ENCODE data around the gene POLD3. TPM values are rescaled to one million over a fixed set of nuclear protein-coding genes. Genes with fewer than 3 reads are reported as not detected.

POLD3 gene
- total RNA-seq, 1 experiment from 2014 or later = 28.4 TPM

DNA sequence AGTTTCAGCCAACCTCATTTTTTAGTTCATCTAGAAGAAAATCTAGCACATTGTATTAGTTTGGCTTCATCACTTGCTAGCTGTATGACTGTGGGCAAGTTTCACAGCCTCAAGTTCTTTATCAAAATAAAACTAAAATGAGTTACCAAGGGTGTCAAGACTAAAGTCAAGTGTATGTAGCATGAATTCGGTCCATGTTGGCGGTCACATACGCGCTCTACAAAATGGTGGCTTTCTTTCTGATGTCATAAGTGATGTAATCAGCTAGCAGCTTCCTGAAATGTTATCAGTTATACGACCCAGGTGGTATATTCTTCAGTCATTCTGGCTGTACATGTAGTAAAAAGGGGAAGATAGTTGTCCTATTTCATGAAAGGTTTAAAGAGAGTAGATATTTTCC, 50.5 kb downstream of the POLD3 start:
- ChIA-PET POLR2A (ENCODE audit: unreplicated experiment) (no interaction called here), CTCF (no interaction called here)
- DNase-seq = no peak
- intact Hi-C loops (cut with micrococcal nuclease) = no loop called here
- Histone ChIP-seq H3K27me3 (ENCODE audit: low read length) (no peaks in the 10 kb centered on the region), H3K9me3 (ENCODE audit: low read length) (no peaks in the 10 kb centered on the region), H4K20me1 (ENCODE audit: low read length) (no peaks in the 10 kb centered on the region), H3K36me3 (ENCODE audit: low read depth, low read length) (peaks cover 51% of the 10 kb centered on the region), H3K4me3 (ENCODE audit: low read length) (no peak overlapping the region), H3K9ac (ENCODE audit: low read length) (no peak overlapping the region), H3K4me2 (ENCODE audit: low read length) (no peak overlapping the region), H3K27ac (ENCODE audit: low read length) (no peak overlapping the region), H2AFZ (ENCODE audit: low read length) (no peak overlapping the region), H3K4me1 (ENCODE audit: insufficient read depth, low read length) (no peaks in the 10 kb centered on the region), H3F3A (ENCODE audit: low read length, unreplicated experiment) (no peaks in the 10 kb centered on the region), H3K9me2 (replicated peaks; ENCODE audit: low read length) (no peaks in the 10 kb centered on the region), H3K79me2 (ENCODE audit: low read length) (no peaks in the 10 kb centered on the region)
- no peak for ATAC-seq
- TF ChIP-seq, protein P1, sequence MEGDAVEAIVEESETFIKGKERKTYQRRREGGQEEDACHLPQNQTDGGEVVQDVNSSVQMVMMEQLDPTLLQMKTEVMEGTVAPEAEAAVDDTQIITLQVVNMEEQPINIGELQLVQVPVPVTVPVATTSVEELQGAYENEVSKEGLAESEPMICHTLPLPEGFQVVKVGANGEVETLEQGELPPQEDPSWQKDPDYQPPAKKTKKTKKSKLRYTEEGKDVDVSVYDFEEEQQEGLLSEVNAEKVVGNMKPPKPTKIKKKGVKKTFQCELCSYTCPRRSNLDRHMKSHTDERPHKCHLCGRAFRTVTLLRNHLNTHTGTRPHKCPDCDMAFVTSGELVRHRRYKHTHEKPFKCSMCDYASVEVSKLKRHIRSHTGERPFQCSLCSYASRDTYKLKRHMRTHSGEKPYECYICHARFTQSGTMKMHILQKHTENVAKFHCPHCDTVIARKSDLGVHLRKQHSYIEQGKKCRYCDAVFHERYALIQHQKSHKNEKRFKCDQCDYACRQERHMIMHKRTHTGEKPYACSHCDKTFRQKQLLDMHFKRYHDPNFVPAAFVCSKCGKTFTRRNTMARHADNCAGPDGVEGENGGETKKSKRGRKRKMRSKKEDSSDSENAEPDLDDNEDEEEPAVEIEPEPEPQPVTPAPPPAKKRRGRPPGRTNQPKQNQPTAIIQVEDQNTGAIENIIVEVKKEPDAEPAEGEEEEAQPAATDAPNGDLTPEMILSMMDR (conservative IDR thresholded peaks at IDR 0.05; ENCODE audit: low read depth, low read length) = no peak
- TF ChIP-seq EZH2 (IDR thresholded peaks at IDR 0.05; ENCODE audit: low read length, unreplicated experiment) (no peak), EZH2phosphoT487 (IDR thresholded peaks at IDR 0.05; ENCODE audit: borderline replicate concordance, low read length) (no peak)
- no TSS peak for BruUV-seq (replicated peaks)

- ATAC-seq (no peak), DNase-seq (no peak)
- Histone ChIP-seq H4K20me1 (ENCODE audit: low read length) (no peaks in the 10 kb centered on the region), H3K36me3 (ENCODE audit: low read depth, low read length) (peaks cover 42% of the 10 kb centered on the region), H2AFZ (ENCODE audit: low read length) (no peak overlapping the region), H3K9me2 (replicated peaks; ENCODE audit: low read length) (no peaks in the 10 kb centered on the region), H3K9me3 (ENCODE audit: low read length) (no peaks in the 10 kb centered on the region), H3K79me2 (ENCODE audit: low read length) (no peaks in the 10 kb centered on the region), H3F3A (ENCODE audit: low read length, unreplicated experiment) (no peaks in the 10 kb centered on the region), H3K4me1 (ENCODE audit: insufficient read depth, low read length) (no peaks in the 10 kb centered on the region), H3K9ac (ENCODE audit: low read length) (no peak overlapping the region), H3K4me2 (ENCODE audit: low read length) (no peak overlapping the region), H3K27ac (ENCODE audit: low read length) (no peak overlapping the region), H3K27me3 (ENCODE audit: low read length) (no peaks in the 10 kb centered on the region), H3K4me3 (ENCODE audit: low read length) (no peak overlapping the region)
- POLR2A ChIA-PET (ENCODE audit: unreplicated experiment) = no interaction called here
- CTCF ChIA-PET = no interaction called here
- TF ChIP-seq EZH2phosphoT487 (IDR thresholded peaks at IDR 0.05; ENCODE audit: borderline replicate concordance, low read length) = no peak
- no peak for TF ChIP-seq EZH2 (IDR thresholded peaks at IDR 0.05; ENCODE audit: low read length, unreplicated experiment)
- TF ChIP-seq, protein P1 (conservative IDR thresholded peaks at IDR 0.05; ENCODE audit: low read depth, low read length) = no peak
- no TSS peak for BruUV-seq (replicated peaks)
- intact Hi-C loops (cut with micrococcal nuclease) = no loop called here
Observed at GRCh38 chr11:74644081-74644480, 51.7 kb downstream of the POLD3 start.

DNA sequence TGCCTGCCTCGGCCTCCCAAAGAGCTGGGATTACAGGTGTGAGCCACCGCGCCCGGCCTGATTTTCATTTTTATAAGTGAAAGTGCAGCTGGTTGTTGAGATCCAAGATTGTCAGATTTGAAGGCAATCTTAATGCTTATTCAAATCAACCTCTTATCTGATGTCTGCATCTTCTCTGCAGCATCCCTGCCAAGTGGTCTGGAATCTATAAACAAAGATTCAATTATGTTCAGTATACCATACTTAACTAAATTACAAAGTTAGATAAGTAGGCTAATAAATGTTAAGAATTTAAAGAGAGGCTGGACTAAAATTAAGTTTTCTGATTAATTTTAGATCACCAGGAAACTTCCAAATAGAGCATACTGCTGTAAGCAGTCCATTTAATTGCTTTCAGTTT, 53.8 kb downstream of the POLD3 start:
- no peak for ATAC-seq
- no peak overlapping the region for H2AFZ ChIP-seq (ENCODE audit: low read length)
- ChIA-PET CTCF (no interaction called here), POLR2A (ENCODE audit: unreplicated experiment) (no interaction called here)
- no peaks in the 10 kb centered on the region for H3K4me1 ChIP-seq (ENCODE audit: insufficient read depth, low read length)
- H3K9me3 ChIP-seq (ENCODE audit: low read length) = no peaks in the 10 kb centered on the region
- no peaks in the 10 kb centered on the region for H3K9me2 ChIP-seq (replicated peaks; ENCODE audit: low read length)
- no peak overlapping the region for H3K9ac ChIP-seq (ENCODE audit: low read length)
- peaks cover 28% of the 10 kb centered on the region for H3K36me3 ChIP-seq (ENCODE audit: low read depth, low read length)
- H3K27me3 ChIP-seq (ENCODE audit: low read length) = no peaks in the 10 kb centered on the region
- no TSS peak for BruUV-seq (replicated peaks)
- no peak for DNase-seq
- TF ChIP-seq EZH2 (IDR thresholded peaks at IDR 0.05; ENCODE audit: low read length, unreplicated experiment) (no peak), EZH2phosphoT487 (IDR thresholded peaks at IDR 0.05; ENCODE audit: borderline replicate concordance, low read length) (no peak)
- TF ChIP-seq, protein P1 (conservative IDR thresholded peaks at IDR 0.05; ENCODE audit: low read depth, low read length) = no peak
- no peaks in the 10 kb centered on the region for H3F3A ChIP-seq (ENCODE audit: low read length, unreplicated experiment)
- H3K27ac ChIP-seq (ENCODE audit: low read length) = no peak overlapping the region
- no peak overlapping the region for H3K4me2 ChIP-seq (ENCODE audit: low read length)
- H3K79me2 ChIP-seq (ENCODE audit: low read length) = no peaks in the 10 kb centered on the region
- no peak overlapping the region for H3K4me3 ChIP-seq (ENCODE audit: low read length)
- H4K20me1 ChIP-seq (ENCODE audit: low read length) = no peaks in the 10 kb centered on the region
- intact Hi-C loops (cut with micrococcal nuclease) = no loop called here

Data from PC-3 (cell line).